GOT3 (cell line): ENCODE measurements around the gene SLC4A11.
"Not testable (repeated sequence)": the region's sequence is repeated elsewhere in the genome, so short reads cannot be mapped to it uniquely, and the experiment has no call there.

ENCODE experiments used
- DNase-seq: peaks from one replicate; lab custom pipeline; 2025; ENCODE audit warnings: mixed read lengths; lab: John Stamatoyannopoulos, UW

SLC4A11 gene

GRCh38 chr20:3227936-3228749 lies 10.8 kb downstream of the SLC4A11 start:
- DNase-seq = no peak

- DNase-seq = no peak
Observed at GRCh38 chr20:3227506-3227905, 11.5 kb downstream of the SLC4A11 start.

- DNase-seq = no peak
Observed at GRCh38 chr20:3226864-3227263, 12.1 kb downstream of the SLC4A11 start.

GRCh38 chr20:3226093-3226492 lies 12.9 kb downstream of the SLC4A11 start:
- DNase-seq = no peak

- DNase-seq = no peak
Observed at GRCh38 chr20:3224681-3225421, 14.1 kb downstream of the SLC4A11 start.

- no peak for DNase-seq
Observed at GRCh38 chr20:3223994-3224680, 14.9 kb downstream of the SLC4A11 start.

- no peak for DNase-seq
Observed at GRCh38 chr20:3223651-3223993, 15.4 kb downstream of the SLC4A11 start.

- no peak for DNase-seq
Observed at GRCh38 chr20:3222635-3223600, 16.1 kb downstream of the SLC4A11 start.

- no peak for DNase-seq
Observed at GRCh38 chr20:3221398-3222226, 17.4 kb downstream of the SLC4A11 start.

- DNase-seq = no peak
Observed at GRCh38 chr20:3218307-3218988, 20.5 kb downstream of the SLC4A11 start.

- DNase-seq = not testable (repeated sequence)
Observed at GRCh38 chr20:3215359-3215917, 23.6 kb downstream of the SLC4A11 start.

- DNase-seq = no peak
Observed at GRCh38 chr20:3213226-3213625, 25.8 kb downstream of the SLC4A11 start.

- DNase-seq = no peak
Observed at GRCh38 chr20:3210346-3210745, 28.6 kb downstream of the SLC4A11 start.

GRCh38 chr20:3209946-3210317 lies 29.1 kb downstream of the SLC4A11 start:
- no peak for DNase-seq

- DNase-seq = no peak
Observed at GRCh38 chr20:3209257-3209945, 29.6 kb downstream of the SLC4A11 start, which contains the start of gene ITPA. ITPA (plus strand) TSS chr20:3209498; CDS start chr20:3209552, 54 bp downstream.

GRCh38 chr20:3208786-3209256 lies 30.2 kb downstream of the SLC4A11 start:
- DNase-seq = no peak

- peak; percentile 76 for DNase-seq
Observed at GRCh38 chr20:3204124-3204794, 34.7 kb downstream of the SLC4A11 start, which contains the start of gene DDRGK1. DDRGK1 (minus strand) TSS chr20:3204682; CDS start chr20:3204627, 55 bp downstream.
